ENCODE data around the gene OPRD1. TPM values are rescaled to one million over a fixed set of nuclear protein-coding genes. Genes with fewer than 3 reads are reported as not detected.

OPRD1 gene
- total RNA-seq, 2 experiments from 2014 or later, result 0.02 TPM; not detected in 1

DNA sequence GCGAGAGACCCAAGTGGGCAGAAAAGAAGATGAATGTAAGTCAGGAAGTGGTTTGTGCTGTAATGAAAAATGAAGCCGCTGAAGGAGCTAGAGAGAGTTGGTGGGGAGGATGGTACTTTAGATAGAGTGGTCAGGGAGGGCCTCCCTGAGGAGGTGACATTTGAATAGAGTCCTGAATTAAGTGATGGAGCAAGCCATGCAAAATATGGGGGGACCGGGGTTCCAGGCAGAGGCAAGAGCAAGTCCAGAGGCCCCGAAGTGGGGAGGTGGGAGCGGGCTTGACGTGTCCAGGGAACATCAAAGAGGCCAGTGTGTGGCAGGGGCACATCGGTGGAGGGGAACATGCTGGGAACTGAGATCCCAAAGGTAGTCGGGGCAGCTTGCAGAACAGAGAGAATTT is 43.1 kb downstream of the OPRD1 start:
- intact Hi-C loops (cut with micrococcal nuclease), result no loop called here
- H3K27ac Mint-ChIP-seq, result no peak overlapping the region
- no peak overlapping the region for H3K4me3 Mint-ChIP-seq
- ATAC-seq, result no peak
- H3K36me3 Mint-ChIP-seq (ENCODE audit: low read depth), result no peaks in the 10 kb centered on the region
- no peaks in the 10 kb centered on the region for H3K9me3 Mint-ChIP-seq
- POLR2A ChIA-PET, result no interaction called here
- TF ChIP-seq, protein P1, sequence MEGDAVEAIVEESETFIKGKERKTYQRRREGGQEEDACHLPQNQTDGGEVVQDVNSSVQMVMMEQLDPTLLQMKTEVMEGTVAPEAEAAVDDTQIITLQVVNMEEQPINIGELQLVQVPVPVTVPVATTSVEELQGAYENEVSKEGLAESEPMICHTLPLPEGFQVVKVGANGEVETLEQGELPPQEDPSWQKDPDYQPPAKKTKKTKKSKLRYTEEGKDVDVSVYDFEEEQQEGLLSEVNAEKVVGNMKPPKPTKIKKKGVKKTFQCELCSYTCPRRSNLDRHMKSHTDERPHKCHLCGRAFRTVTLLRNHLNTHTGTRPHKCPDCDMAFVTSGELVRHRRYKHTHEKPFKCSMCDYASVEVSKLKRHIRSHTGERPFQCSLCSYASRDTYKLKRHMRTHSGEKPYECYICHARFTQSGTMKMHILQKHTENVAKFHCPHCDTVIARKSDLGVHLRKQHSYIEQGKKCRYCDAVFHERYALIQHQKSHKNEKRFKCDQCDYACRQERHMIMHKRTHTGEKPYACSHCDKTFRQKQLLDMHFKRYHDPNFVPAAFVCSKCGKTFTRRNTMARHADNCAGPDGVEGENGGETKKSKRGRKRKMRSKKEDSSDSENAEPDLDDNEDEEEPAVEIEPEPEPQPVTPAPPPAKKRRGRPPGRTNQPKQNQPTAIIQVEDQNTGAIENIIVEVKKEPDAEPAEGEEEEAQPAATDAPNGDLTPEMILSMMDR (IDR thresholded peaks at IDR 0.05), result no peak
- no peaks in the 10 kb centered on the region for H3K4me1 Mint-ChIP-seq (ENCODE audit: low read depth)
- no peak for DNase-seq
- peaks cover 6% of the 10 kb centered on the region for H3K27me3 Mint-ChIP-seq
- CTCF ChIA-PET, result interaction anchor here (1.3 kb wide), 1 partner anchor 21 kb away, joined by 5 read pairs; no protein-coding TSS in a partner anchor

DNA sequence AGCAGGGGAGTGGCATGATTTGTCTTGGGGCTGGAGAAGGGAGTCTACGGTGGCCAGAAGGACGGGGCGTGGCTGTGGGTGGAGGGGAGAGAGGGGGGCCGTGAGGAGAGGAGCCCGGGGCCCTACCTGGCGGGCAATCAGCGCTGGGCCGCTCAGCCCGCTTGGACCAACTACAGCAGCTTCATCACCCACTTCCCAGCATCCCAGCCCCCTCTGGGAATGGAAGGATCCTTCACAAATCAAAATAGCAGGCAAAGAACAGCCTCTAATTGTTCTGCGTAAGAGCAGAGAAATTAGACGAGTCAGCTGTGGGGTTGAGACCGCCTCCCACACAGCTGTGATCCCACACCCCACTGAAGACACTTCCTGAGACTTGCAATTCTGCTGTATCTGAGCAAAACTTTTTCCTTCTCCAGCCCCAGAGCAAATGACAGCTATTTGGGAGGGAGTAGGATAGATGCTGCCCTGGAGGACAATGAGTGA is 43.5 kb downstream of the OPRD1 start:
- peaks cover 6% of the 10 kb centered on the region for H3K27me3 Mint-ChIP-seq
- no peak for ATAC-seq

DNA sequence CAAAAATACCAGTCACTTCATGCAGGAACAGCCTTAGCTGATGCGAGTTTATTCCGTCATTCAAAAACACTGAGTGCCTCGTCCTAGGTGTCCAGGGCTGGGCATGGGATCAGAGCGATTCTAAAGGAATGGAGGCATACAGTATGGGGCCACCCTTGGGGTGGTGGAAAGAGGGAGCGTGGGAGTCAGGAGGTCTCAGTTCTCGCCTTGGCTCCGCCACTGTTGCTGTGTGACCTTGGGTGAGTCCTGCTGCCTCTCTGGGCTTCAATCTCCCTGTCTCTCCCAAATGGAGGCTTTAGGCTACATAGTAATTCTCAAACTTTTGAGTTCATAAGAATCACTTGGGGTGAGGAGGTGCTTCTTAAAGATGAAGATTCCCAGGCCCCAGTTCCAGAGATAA is 44.0 kb downstream of the OPRD1 start:
- ATAC-seq (no peak), DNase-seq (no peak)
- H3K27ac Mint-ChIP-seq, result no peak overlapping the region
- POLR2A ChIA-PET, result no interaction called here
- H3K36me3 Mint-ChIP-seq (ENCODE audit: low read depth), result no peaks in the 10 kb centered on the region
- H3K4me1 Mint-ChIP-seq (ENCODE audit: low read depth), result no peaks in the 10 kb centered on the region
- TF ChIP-seq, protein P1 (IDR thresholded peaks at IDR 0.05), result no peak
- no peaks in the 10 kb centered on the region for H3K9me3 Mint-ChIP-seq
- intact Hi-C loops (cut with micrococcal nuclease), result no loop called here
- H3K4me3 Mint-ChIP-seq, result no peak overlapping the region
- CTCF ChIA-PET, result interaction anchor here (1.3 kb wide), 1 partner anchor 21 kb away, joined by 5 read pairs; no protein-coding TSS in a partner anchor
- peaks cover 6% of the 10 kb centered on the region for H3K27me3 Mint-ChIP-seq

More for the DNA sequence above, 43.5 kb downstream of the OPRD1 start:
- TF ChIP-seq, protein P1 (IDR thresholded peaks at IDR 0.05), result no peak
- DNase-seq, result no peak
- Mint-ChIP-seq H3K27ac (no peak overlapping the region), H3K9me3 (no peaks in the 10 kb centered on the region), H3K4me3 (no peak overlapping the region), H3K36me3 (ENCODE audit: low read depth) (no peaks in the 10 kb centered on the region), H3K4me1 (ENCODE audit: low read depth) (no peaks in the 10 kb centered on the region)
- intact Hi-C loops (cut with micrococcal nuclease), result no loop called here
- ChIA-PET CTCF (interaction anchor here (1.3 kb wide), 1 partner anchor 21 kb away, joined by 5 read pairs; no protein-coding TSS in a partner anchor), POLR2A (no interaction called here)

DNA sequence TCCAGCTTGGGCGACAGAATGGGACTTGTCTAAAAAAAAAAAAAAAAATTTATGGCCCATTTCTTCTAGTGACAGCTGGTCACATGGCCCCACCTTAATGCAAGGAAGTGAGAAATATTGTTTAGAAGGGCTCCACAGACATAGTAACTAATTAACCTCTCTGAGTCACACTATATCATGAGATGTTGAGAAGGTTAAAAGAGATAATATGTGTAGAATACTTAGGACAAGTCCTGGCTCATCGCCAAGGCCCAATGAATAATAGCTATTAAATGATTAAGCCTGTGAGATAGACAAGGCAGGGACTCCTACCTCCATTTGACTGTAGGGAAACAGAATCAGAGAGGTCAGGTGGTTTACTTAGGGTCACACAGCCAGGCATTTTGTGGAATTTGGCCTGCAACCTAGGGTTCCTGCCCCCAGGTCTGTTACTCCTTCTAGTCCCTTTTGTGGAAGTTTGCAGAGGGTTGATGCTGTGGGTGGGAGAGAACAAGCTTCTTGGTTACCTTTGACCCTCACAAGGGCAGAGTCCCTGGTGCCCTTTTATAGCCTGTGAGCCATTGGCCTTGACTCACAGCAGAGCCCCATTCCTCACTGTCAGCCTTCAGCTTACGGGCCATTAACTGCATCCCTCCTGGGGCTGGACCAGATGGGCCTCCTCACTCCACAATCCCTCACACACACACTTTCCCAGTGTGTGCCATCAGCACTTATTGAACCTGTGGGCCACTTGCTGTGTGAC is 48.5 kb downstream of the OPRD1 start:
- POLR2A ChIA-PET, result interaction anchor here (1.4 kb wide), 1 partner anchor 28 kb away, joined by 3 read pairs; no protein-coding TSS in a partner anchor
- H3K27me3 Mint-ChIP-seq, result no peaks in the 10 kb centered on the region
- H3K4me1 Mint-ChIP-seq (ENCODE audit: low read depth), result no peaks in the 10 kb centered on the region
- no peak for ATAC-seq
- CTCF ChIA-PET, result interaction anchor here (1.2 to 3.8 kb wide), 2 partner anchors 9 to 16 kb away, joined by 3 to 21 read pairs; no protein-coding TSS in a partner anchor
- no peak overlapping the region for H3K27ac Mint-ChIP-seq
- intact Hi-C loops (cut with micrococcal nuclease), result no loop called here
- no peak overlapping the region for H3K4me3 Mint-ChIP-seq
- TF ChIP-seq, protein P1 (IDR thresholded peaks at IDR 0.05), result no peak
- no peaks in the 10 kb centered on the region for H3K9me3 Mint-ChIP-seq
- DNase-seq, result no peak
- no peaks in the 10 kb centered on the region for H3K36me3 Mint-ChIP-seq (ENCODE audit: low read depth)
